C4-2B (cell line): Measurements from ENCODE around the gene PIP5K1C.

ENCODE experiments used
- ZFX ChIP-seq: fragments of 450-650 bp; IDR thresholded peaks from 2 replicates; pipeline ENCODE4 v1.6.1; 2017
- TF ChIP-seq, protein P1 (sequence below): fragments of 450-650 bp; conservative IDR thresholded peaks from 2 replicates; pipeline ENCODE4 v1.5.1; 2017; ENCODE audit warnings: mild to moderate bottlenecking

GRCh38 chr19:3687393-3687773, 12.9 kb downstream of the PIP5K1C start:
- TF ChIP-seq, protein P1, sequence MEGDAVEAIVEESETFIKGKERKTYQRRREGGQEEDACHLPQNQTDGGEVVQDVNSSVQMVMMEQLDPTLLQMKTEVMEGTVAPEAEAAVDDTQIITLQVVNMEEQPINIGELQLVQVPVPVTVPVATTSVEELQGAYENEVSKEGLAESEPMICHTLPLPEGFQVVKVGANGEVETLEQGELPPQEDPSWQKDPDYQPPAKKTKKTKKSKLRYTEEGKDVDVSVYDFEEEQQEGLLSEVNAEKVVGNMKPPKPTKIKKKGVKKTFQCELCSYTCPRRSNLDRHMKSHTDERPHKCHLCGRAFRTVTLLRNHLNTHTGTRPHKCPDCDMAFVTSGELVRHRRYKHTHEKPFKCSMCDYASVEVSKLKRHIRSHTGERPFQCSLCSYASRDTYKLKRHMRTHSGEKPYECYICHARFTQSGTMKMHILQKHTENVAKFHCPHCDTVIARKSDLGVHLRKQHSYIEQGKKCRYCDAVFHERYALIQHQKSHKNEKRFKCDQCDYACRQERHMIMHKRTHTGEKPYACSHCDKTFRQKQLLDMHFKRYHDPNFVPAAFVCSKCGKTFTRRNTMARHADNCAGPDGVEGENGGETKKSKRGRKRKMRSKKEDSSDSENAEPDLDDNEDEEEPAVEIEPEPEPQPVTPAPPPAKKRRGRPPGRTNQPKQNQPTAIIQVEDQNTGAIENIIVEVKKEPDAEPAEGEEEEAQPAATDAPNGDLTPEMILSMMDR: no peak
- TF ChIP-seq ZFX: no peak
